ENCODE data around the gene ACOT6. TPM values are rescaled to one million over a fixed set of nuclear protein-coding genes. Genes with fewer than 3 reads are reported as not detected.

The ACOT6 gene
- total RNA-seq, 2 donors from 2014 or later, result not detected

DNA sequence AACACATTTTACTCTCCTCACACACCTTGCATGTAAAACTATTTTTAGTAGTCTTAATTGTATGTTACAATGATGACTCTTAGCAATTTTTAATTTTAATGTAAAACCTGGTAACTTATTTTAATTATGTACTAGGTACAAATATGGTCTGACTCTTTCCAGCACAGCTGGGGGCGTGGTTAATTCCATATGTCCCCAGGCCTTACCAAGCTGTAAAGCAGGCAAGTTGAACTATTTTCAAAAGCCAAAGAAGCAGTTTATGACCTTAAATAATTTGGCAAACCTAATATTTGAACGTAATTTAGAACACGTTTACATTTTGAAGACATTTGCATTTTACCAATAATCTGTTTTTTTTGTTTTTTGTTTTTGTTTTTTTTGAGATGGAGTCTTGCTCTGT, 9.3 kb upstream of the ACOT6 start:
- Histone ChIP-seq H3K27ac (no peak overlapping the region), H3K4me1 (ENCODE audit: control insufficient read depth in 1 of 2, low read depth in 2 of 2) (no peaks in the 10 kb centered on the region), H3K4me3 (no peak overlapping the region), H3K9me3 (no peaks in the 10 kb centered on the region), H3K36me3 (no peaks in the 10 kb centered on the region), H3K27me3 (replicated peaks; ENCODE audit: insufficient read depth) (no peaks in the 10 kb centered on the region)
- no peak for DNase-seq (ENCODE audit: low spot score)
- ATAC-seq (ENCODE audit: insufficient number of reproducible peaks, low FRiP score, low read depth), result no peak
- no peak for TF ChIP-seq CTCF (IDR thresholded peaks at IDR 0.05)

DNA sequence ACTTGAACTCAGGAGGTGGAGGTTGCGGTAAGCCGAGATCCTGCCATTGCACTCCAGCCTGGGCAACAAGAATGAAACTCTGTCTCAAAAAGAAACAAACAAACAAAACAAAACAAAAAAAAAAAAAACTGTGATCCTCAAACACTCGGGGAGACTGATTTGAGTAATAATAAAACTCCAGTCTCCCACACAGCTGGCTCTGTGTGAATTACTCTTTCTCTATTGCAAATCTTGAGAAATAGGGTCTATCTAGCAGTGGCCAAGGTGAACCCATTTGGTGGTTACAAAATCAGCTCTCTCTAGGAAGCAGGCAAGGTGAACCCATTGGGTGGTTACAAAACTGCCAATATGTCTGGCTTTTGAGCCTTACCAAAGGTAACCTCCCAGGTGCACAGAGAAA, 6.0 kb upstream of the ACOT6 start:
- DNase-seq (ENCODE audit: low spot score) (no peak), ATAC-seq (ENCODE audit: insufficient number of reproducible peaks, low FRiP score, low read depth) (no peak)
- TF ChIP-seq CTCF (IDR thresholded peaks at IDR 0.05), result no peak
- H3K27ac ChIP-seq, result no peak overlapping the region
- no peaks in the 10 kb centered on the region for H3K9me3 ChIP-seq
- H3K4me3 ChIP-seq, result no peak overlapping the region
- H3K27me3 ChIP-seq (replicated peaks; ENCODE audit: insufficient read depth), result no peaks in the 10 kb centered on the region
- no peaks in the 10 kb centered on the region for H3K36me3 ChIP-seq
- H3K4me1 ChIP-seq (ENCODE audit: control insufficient read depth in 1 of 2, low read depth in 2 of 2), result no peaks in the 10 kb centered on the region

- ATAC-seq (ENCODE audit: insufficient number of reproducible peaks, low FRiP score, low read depth) (no peak), DNase-seq (ENCODE audit: low spot score) (no peak)
- TF ChIP-seq CTCF (IDR thresholded peaks at IDR 0.05), result no peak
- H3K36me3 ChIP-seq, result no peaks in the 10 kb centered on the region
- H3K27ac ChIP-seq, result no peak overlapping the region
- no peaks in the 10 kb centered on the region for H3K27me3 ChIP-seq (replicated peaks; ENCODE audit: insufficient read depth)
- no peaks in the 10 kb centered on the region for H3K9me3 ChIP-seq
- H3K4me3 ChIP-seq, result no peak overlapping the region
- peaks cover 0 to 4% of the 10 kb centered on the region in 2 donors for H3K4me1 ChIP-seq (ENCODE audit: control insufficient read depth in 1 of 2, low read depth in 2 of 2)
These were observed 5.1 kb upstream of the ACOT6 start for GRCh38 chr14:73607241-73607640.

GRCh38 chr14:73610687-73611086, 1.6 kb upstream of the ACOT6 start:
- Histone ChIP-seq H3K4me1 (ENCODE audit: control insufficient read depth in 1 of 2, low read depth in 2 of 2) (peaks cover 0 to 9% of the 10 kb centered on the region in 2 donors), H3K36me3 (no peaks in the 10 kb centered on the region), H3K4me3 (no peak overlapping the region), H3K27me3 (replicated peaks; ENCODE audit: insufficient read depth) (no peaks in the 10 kb centered on the region), H3K27ac (no peak overlapping the region), H3K9me3 (no peaks in the 10 kb centered on the region)
- no peak for ATAC-seq (ENCODE audit: insufficient number of reproducible peaks, low FRiP score, low read depth)
- no peak for DNase-seq (ENCODE audit: low spot score)
- TF ChIP-seq CTCF (IDR thresholded peaks at IDR 0.05), result no peak

- no peak for ATAC-seq (ENCODE audit: insufficient number of reproducible peaks, low FRiP score, low read depth)
- H3K27me3 ChIP-seq (replicated peaks; ENCODE audit: insufficient read depth), result no peaks in the 10 kb centered on the region
- TF ChIP-seq CTCF (IDR thresholded peaks at IDR 0.05), result no peak
- H3K4me1 ChIP-seq (ENCODE audit: control insufficient read depth in 1 of 2, low read depth in 2 of 2), result peaks cover 0 to 9% of the 10 kb centered on the region in 2 donors
- H3K36me3 ChIP-seq, result no peaks in the 10 kb centered on the region
- no peak for DNase-seq (ENCODE audit: low spot score)
- peak overlapping the region; percentile 87 to 90 for H3K27ac ChIP-seq
- H3K9me3 ChIP-seq, result no peaks in the 10 kb centered on the region
- H3K4me3 ChIP-seq, result peak overlapping the region; percentile 87
These were observed 698 bp downstream of the ACOT6 start for GRCh38 chr14:73613046-73613383.

All from thoracic aorta (tissue), 2 donors.